Myocyte (in vitro differentiated cells): Measurements from ENCODE around the gene CLRN1. TPM values are rescaled to one million over a fixed set of nuclear protein-coding genes. Genes with fewer than 3 reads are reported as not detected.
"Not testable (repeated sequence)": the region's sequence is repeated elsewhere in the genome, so short reads cannot be mapped to it uniquely, and the experiment has no call there.

Source experiments
- DNase-seq: peaks from one replicate; pipeline ENCODE4 v3.0.0-alpha.2; 2012; ENCODE audit warnings: low read depth
- polyA plus RNA-seq: library from polyadenylated mRNA; unstranded; fragments of >200 nt; gene quantifications from one replicate; pipeline ENCODE4 v1.2.1, GENCODE V29; 2012; ENCODE audit warnings: missing spikeins
- total RNA-seq: library from RNA; depleted of rRNA; stranded (reverse); fragments of >200 nt; gene quantifications from 2 replicates; pipeline ENCODE4 v1.2.3, GENCODE V29; 2014

The CLRN1 gene
- not detected in 2 replicates for total RNA-seq
- not detected for polyA plus RNA-seq

GRCh38 chr3:150972366-150973071, at the start of gene CLRN1:
CLRN1 (minus strand) TSS chr3:150972727; CDS start chr3:150972708, 19 bp downstream.
- DNase-seq, result peak; percentile 9

GRCh38 chr3:151016478-151016795, 43.9 kb upstream of the CLRN1 start:
- DNase-seq, result no peak

GRCh38 chr3:151015767-151016477, 43.4 kb upstream of the CLRN1 start:
- DNase-seq, result peak; percentile 19

GRCh38 chr3:151015181-151015580, 42.7 kb upstream of the CLRN1 start:
- DNase-seq, result no peak

- DNase-seq, result no peak
These were observed 42.0 kb upstream of the CLRN1 start for GRCh38 chr3:151014501-151015018.

GRCh38 chr3:151012753-151013152, 40.2 kb upstream of the CLRN1 start:
- no peak for DNase-seq

- no peak for DNase-seq
These were observed 38.9 kb upstream of the CLRN1 start for GRCh38 chr3:151011427-151011826.

- no peak for DNase-seq
These were observed 37.5 kb upstream of the CLRN1 start for GRCh38 chr3:151009981-151010380.

GRCh38 chr3:151009430-151009829, 36.9 kb upstream of the CLRN1 start:
- no peak for DNase-seq

- peak; percentile 52 for DNase-seq
These were observed 36.2 kb upstream of the CLRN1 start for GRCh38 chr3:151008699-151009098.

- DNase-seq, result no peak
These were observed 31.2 kb upstream of the CLRN1 start for GRCh38 chr3:151003768-151004134.

- DNase-seq, result no peak
These were observed 30.7 kb upstream of the CLRN1 start for GRCh38 chr3:151003029-151003767.

- no peak for DNase-seq
These were observed 29.8 kb upstream of the CLRN1 start for GRCh38 chr3:151002003-151002981.

- DNase-seq, result no peak
These were observed 26.5 kb upstream of the CLRN1 start for GRCh38 chr3:150998996-150999395.

GRCh38 chr3:150996731-150997130, 24.2 kb upstream of the CLRN1 start:
- no peak for DNase-seq

GRCh38 chr3:150995510-150995909, 23.0 kb upstream of the CLRN1 start:
- DNase-seq, result no peak

- no peak for DNase-seq
These were observed 16.7 kb upstream of the CLRN1 start for GRCh38 chr3:150989208-150989607.

GRCh38 chr3:150988395-150988794, 15.9 kb upstream of the CLRN1 start:
- DNase-seq, result not testable (repeated sequence)

GRCh38 chr3:150985711-150986110, 13.2 kb upstream of the CLRN1 start:
- no peak for DNase-seq

- no peak for DNase-seq
These were observed 11.5 kb upstream of the CLRN1 start for GRCh38 chr3:150984066-150984465.
